Measurements from ENCODE around the gene ZNF768.
A peak's percentile ranks its signal among the peaks of the same experiment; 100 is the strongest.

ZNF768 gene

GRCh38 chr16:30526137-30526822, at the start of gene ZNF768:
Gene ZNF768 (minus strand): TSS chr16:30526566. CDS start chr16:30526413, 153 bp downstream.
- DNase-seq: peak; percentile 31

GRCh38 chr16:30574678-30575077, 48.3 kb upstream of the ZNF768 start:
- no peak for DNase-seq

- peak; percentile 93 for DNase-seq
Measured at GRCh38 chr16:30571445-30572322, 45.3 kb upstream of the ZNF768 start, which contains the start of gene ZNF688. Gene ZNF688 (minus strand): TSS chr16:30571714. CDS start chr16:30571629, 85 bp downstream.

- no peak for DNase-seq
Measured at GRCh38 chr16:30570636-30571444, 44.5 kb upstream of the ZNF768 start.

- DNase-seq: no peak
Measured at GRCh38 chr16:30569746-30570635, 43.6 kb upstream of the ZNF768 start.

- DNase-seq: no peak
Measured at GRCh38 chr16:30569281-30569680, 42.9 kb upstream of the ZNF768 start.

GRCh38 chr16:30567991-30568638, 41.7 kb upstream of the ZNF768 start:
- peak; percentile 39 for DNase-seq

- DNase-seq: peak; percentile 67
Measured at GRCh38 chr16:30567160-30567990, 41.0 kb upstream of the ZNF768 start.

- no peak for DNase-seq
Measured at GRCh38 chr16:30566531-30566930, 40.2 kb upstream of the ZNF768 start.

GRCh38 chr16:30565984-30566383, 39.6 kb upstream of the ZNF768 start:
- no peak for DNase-seq

GRCh38 chr16:30565526-30565925, 39.2 kb upstream of the ZNF768 start:
- DNase-seq: no peak

GRCh38 chr16:30562021-30562420, 35.7 kb upstream of the ZNF768 start:
- no peak for DNase-seq

GRCh38 chr16:30561089-30561816, 34.9 kb upstream of the ZNF768 start:
- no peak for DNase-seq

GRCh38 chr16:30559690-30560089, 33.3 kb upstream of the ZNF768 start:
- no peak for DNase-seq

GRCh38 chr16:30558789-30559377, 32.5 kb upstream of the ZNF768 start:
- no peak for DNase-seq

- DNase-seq: peak; percentile 95
Measured at GRCh38 chr16:30557957-30558788, 31.8 kb upstream of the ZNF768 start, which contains the start of gene ZNF764. Gene ZNF764 (minus strand): TSS chr16:30558374. CDS start chr16:30558182, 192 bp downstream.

GRCh38 chr16:30557707-30557956, 31.3 kb upstream of the ZNF768 start:
- no peak for DNase-seq

- no peak for DNase-seq
Measured at GRCh38 chr16:30556125-30556473, 29.7 kb upstream of the ZNF768 start.

Measured in activated naive CD4-positive, alpha-beta T cell treated with anti-CD3 and anti-CD28 coated beads, Interleukin-2, amount 50 U/mL, for 16 hours (primary cell).